GM12872 (cell line): ENCODE results near the gene RETREG1.

Experiments
- CTCF ChIP-seq: IDR thresholded peaks from 3 replicates; pipeline ENCODE4 v1.5.1; 2011; ENCODE audit warnings: low read depth, mild to moderate bottlenecking, low read length, moderate library complexity; ENCODE audit not compliant: insufficient read depth

The RETREG1 gene

GRCh38 chr5:16515532-16515931 lies 101.3 kb downstream of the RETREG1 start:
- no peak for TF ChIP-seq CTCF

- no peak for TF ChIP-seq CTCF
These were observed 106.7 kb downstream of the RETREG1 start for GRCh38 chr5:16510098-16510497.

- TF ChIP-seq CTCF, result no peak
These were observed 107.9 kb downstream of the RETREG1 start for GRCh38 chr5:16508730-16509531.

GRCh38 chr5:16507716-16508115 lies 109.1 kb downstream of the RETREG1 start:
- no peak for TF ChIP-seq CTCF

GRCh38 chr5:16505904-16506303 lies 110.9 kb downstream of the RETREG1 start:
- no peak for TF ChIP-seq CTCF

GRCh38 chr5:16505140-16505891 lies 111.5 kb downstream of the RETREG1 start:
- no peak for TF ChIP-seq CTCF

- TF ChIP-seq CTCF, result no peak
These were observed 112.2 kb downstream of the RETREG1 start for GRCh38 chr5:16504571-16504970.
